HG03520 (cell line): ENCODE results near the gene ADCY10.
"Not testable (repeated sequence)": the region's sequence is repeated elsewhere in the genome, so short reads cannot be mapped to it uniquely, and the experiment has no call there.

Source experiments
- ATAC-seq: cut with Tn5 transposase; IDR thresholded peaks from one replicate; pipeline ENCODE4 v1.9.1; 2021; ENCODE audit warnings: mild to moderate bottlenecking, moderate library complexity; ENCODE audit not compliant: unreplicated experiment

ADCY10 gene

DNA sequence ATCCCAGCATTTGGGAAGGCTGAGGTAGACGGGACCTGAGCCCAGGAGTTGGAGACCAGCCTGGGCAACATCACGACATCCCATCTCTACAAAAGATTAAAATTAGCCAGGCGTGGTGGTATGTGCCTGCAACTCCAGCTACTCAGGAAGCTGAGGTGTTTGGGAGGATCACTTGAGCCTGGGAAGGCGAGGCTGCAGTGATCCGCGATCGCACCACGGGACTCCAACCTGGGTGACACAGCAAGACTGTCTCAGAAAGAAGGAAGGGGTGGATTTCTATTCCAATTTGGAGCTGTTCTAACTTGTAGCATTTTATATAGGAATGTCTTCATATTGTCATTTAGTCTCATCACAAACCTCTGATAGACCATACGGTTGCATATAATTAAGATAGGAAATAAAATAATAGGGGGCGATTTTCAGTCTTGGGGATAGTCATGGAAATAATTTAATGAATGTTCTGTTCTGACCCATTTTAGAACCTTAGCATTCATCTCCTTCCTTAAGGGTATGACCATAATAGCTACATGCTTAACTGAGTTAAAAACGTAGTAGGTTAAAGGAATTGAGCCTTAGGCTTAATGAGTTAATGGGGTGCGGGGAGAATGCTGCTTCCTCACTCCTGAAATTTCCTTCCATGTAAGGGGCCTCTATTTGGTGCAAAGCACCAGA is 93.1 kb downstream of the ADCY10 start:
- no peak for ATAC-seq

GRCh38 chr1:167819849-167820683 is 93.9 kb downstream of the ADCY10 start:
- ATAC-seq, result peak; percentile 43

DNA sequence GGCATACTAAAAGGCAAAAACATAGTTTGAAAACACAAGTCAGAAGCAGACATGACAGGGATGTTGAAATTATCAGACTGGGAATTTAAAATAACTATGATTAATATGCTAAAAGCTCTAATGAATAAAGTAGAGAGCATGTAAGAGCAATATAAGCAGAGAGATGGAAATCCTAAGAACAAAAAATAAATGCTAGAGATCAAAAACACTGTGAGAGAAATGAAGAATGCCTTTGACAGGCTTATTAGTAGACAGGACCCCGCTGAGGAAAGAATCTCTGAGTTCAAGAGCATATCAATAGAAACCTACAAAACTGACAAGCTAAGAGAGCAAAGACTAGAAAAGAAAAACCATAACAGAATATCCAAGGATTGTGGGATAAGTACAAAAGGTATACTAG is 98.3 kb downstream of the ADCY10 start:
- no peak for ATAC-seq

DNA sequence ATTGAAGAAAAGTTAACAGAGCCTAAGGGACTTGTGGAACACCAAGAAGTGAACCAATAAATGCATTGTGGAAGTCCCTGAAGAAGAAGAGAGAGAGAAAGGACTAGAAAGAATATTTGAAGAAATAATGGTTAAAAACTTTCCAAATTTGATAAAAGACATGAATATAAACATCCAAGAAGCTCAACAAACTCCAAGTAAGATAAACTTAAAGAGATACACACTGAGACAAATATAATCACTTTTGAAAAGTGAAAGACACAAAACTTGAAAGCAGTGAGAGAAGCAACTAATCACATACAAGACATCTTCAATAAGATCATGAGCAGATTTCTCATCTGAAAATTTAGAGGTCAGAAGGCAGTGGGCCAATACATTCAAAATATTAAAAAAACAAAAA is 101.0 kb downstream of the ADCY10 start:
- no peak for ATAC-seq

GRCh38 chr1:167808690-167809089 is 105.2 kb downstream of the ADCY10 start:
- no peak for ATAC-seq

DNA sequence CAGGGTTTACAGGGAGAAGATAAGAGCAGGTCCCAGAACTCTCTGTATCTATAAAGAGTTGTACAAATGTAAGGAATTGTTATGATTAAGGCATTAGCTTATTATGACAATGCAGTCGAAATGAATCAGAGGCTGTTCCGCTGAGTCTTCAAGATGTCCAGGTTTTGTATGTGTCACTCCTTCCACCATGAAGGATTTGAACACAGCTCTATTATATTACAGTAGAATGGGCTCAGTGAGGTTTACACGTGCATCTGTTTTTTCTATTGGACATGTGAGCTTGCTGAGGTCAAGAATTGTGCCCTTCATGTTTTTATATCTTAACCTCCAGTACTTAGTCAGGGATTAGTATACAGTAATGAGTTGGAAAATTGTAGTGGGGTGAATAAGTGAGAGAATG is 105.8 kb downstream of the ADCY10 start:
- no peak for ATAC-seq

DNA sequence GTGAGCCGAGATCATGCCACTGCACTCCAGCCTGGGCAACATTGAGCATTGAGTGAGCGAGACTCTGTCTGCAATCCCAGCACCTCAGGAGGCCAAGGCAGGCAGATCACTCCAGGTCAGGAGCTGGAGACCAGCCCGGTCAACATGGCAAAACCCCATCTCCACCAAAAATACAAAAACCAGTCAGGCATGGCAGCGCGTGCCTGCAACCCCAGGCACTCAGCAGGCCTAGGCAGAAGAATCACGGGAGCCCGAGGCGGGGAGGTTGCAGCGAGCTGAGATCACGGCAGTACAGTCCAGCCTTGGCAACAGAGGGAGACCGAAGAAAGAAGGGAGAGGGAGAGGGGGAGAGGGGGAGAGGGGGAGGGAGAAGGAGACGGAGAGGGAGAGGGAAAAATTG is 107.3 kb downstream of the ADCY10 start:
- not testable (repeated sequence) for ATAC-seq

GRCh38 chr1:167806235-167806634 is 107.7 kb downstream of the ADCY10 start:
- not testable (repeated sequence) for ATAC-seq

- ATAC-seq, result no peak
These were observed 108.8 kb downstream of the ADCY10 start for GRCh38 chr1:167805041-167805556.

DNA sequence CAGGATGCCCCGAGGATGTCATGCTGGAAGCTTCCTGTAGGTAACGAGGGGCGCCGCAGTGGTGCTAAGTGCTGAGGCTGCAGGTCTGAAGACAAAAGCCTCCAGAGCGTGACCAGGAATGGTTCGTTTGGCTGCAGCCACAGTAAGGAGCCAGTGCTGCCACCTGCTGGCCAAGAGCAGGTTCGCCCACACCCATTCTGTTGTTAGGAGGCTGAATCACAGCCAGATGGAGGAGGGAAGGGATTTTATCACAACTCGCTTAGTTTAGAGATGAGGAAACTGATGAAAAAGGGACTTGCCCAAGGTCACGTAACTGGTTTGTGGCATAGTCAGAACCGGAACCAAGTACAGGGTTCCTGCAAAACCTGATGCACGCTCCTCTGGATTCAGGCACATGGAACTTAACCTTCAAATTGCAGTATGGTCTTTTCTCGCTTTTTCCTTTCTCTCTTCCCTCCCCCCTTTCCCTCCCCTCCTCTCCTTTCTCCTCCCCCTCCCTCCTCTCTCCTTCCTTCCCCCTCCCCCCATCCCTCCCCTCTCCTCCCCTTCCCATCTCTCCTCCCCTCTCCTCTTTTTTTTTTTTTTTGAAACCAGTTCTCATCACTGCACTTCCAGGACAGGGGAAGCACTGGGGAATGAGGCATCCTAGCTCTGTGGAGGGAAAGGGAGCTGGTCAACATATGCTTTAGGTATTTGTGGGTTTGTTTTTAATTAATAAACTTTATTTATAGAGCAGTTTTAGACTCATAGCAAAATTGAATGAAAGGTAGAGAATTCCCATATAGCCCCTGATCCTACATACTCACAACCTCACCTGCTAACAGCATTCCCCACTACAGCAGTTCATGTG is 110.4 kb downstream of the ADCY10 start:
- peak; percentile 92 for ATAC-seq

DNA sequence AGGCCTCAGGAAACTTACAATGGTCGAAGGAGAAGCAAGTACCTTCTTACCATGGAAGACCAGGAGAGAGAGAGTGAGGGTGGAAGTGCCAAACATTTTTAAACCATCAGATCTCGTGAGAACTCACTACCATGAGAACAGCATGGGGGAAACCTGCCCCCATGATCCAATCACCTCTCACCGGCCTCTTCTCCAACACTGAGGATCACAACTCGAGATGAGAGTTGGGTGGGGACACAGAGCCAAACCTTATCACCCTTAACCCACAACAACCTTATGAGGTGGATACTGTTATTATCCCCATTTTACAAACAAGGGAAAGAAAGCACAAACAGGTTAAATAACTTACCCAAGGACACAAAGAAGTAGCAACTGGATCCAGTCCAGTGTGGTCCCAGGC is 111.7 kb downstream of the ADCY10 start:
- no peak for ATAC-seq

DNA sequence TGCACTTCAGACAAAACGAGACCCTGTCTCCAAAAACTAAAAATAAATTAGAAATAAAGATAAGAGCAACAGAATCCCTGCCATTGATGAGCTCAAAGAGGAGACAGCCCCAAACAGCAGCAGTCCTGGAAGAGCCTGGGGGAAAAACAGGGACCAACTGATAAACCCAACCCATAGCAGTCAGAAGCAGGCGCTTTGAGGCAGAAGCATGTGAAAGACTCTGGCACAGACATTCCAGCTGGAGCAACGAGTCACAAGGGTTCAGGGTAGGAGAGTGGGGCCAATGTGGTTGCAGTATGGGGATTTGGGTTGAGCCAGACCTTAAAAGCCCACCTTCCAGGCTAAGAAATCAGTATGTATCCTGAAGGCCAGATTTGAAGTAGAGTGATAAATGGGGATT is 113.7 kb downstream of the ADCY10 start:
- no peak for ATAC-seq

DNA sequence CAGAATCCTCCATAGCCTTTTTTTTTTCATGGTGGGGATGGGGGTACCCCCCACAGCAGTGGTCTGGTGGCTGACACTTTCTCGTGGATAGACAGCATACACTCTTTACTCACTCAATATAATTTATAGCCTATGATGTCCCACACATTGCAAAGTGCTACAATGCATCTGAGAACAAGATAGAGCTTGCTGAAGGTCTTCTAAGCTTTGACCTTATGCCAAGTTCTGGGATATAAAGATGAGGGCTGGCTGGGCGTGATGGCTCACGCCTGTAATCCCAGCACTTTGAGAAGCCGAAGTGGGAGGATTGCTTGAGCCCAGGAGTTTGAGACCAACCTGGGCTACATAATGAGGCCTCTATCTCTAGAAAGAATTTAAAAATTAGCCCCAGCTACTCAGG is 114.2 kb downstream of the ADCY10 start:
- ATAC-seq, result no peak

DNA sequence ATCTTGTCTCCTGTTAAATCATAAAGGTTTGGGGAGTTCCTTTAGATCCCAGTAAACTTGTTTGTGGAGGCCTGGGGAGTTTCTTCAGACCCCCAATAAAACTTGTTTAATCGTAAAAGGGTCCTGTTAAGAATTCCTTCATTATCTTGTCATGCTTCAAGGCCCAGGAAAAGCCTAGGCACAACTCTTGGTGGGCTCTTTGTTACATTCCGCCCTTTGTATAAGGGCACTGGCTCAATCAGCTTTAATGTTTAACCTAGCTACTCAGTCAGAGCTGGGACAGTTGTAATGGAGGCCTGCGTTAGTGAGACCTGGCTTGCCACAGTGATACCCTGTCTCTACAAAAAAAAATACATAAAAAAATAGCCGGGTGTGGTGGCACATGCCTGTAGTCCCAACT is 115.0 kb downstream of the ADCY10 start:
- no peak for ATAC-seq

- no peak for ATAC-seq
These were observed 116.9 kb downstream of the ADCY10 start for GRCh38 chr1:167797015-167797414.

DNA sequence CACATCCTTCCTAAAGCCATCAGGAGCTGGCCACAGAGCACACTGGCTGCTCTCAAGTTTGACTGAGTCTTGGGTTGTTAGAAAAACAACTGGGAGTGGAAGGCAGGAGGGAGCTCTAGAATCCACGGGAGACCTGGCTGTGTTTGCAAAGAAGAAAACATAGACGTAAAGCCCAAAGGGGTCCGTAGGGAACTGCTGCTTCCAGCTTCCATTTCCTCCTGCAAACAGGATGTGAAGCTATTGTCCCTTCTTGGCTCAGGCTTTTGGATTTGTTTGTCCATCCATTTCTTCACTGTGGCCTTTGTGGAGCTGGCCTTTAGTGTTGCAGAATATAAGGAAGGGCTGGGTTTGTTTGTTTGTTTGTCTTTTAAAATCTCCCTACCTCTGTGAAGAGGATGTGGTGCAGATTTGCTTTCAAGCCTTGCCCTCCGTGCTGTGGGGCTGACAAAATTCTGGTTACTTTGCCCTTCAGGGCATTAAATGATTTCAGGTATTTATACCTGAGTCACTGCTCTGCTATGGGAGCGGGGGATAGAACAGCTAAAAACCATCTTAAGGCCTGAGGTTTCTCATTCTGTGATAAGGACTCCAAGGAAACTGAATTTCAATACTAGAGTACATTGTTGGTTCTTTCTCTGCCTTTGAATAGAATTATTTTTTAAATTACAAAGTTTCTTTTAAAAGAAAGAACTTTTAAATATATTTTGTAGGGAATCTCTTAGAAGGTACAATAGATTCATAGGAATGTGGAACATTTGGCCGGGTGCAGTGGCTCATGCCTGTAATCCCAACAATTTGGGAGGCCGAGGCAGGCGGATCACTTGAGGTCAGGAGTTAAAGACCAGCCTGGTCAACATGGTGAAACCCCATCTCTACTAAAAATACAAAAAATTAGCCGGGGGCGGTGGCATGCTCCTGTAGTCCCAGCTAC is 117.9 kb downstream of the ADCY10 start:
- ATAC-seq, result no peak

DNA sequence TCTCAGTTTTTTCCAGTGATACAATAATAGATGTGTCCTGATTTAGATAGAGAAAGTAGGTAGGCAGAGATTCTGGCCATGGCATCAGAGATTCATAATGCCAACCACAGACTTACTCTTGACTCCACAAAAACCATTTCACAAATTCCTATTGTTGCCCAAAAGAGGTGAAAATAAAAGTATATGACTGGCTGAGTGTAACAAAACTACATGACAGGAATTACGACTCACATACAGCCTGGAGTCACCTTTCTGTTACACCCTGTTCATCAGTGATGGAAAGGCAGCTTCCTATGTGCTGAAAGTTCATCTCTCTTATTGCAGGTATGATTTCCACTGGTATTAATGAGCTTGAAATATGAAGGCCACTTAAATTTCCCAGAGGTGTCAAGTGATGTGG is 119.9 kb downstream of the ADCY10 start:
- no peak for ATAC-seq

GRCh38 chr1:167792188-167792565 is 121.8 kb downstream of the ADCY10 start:
- ATAC-seq, result no peak

DNA sequence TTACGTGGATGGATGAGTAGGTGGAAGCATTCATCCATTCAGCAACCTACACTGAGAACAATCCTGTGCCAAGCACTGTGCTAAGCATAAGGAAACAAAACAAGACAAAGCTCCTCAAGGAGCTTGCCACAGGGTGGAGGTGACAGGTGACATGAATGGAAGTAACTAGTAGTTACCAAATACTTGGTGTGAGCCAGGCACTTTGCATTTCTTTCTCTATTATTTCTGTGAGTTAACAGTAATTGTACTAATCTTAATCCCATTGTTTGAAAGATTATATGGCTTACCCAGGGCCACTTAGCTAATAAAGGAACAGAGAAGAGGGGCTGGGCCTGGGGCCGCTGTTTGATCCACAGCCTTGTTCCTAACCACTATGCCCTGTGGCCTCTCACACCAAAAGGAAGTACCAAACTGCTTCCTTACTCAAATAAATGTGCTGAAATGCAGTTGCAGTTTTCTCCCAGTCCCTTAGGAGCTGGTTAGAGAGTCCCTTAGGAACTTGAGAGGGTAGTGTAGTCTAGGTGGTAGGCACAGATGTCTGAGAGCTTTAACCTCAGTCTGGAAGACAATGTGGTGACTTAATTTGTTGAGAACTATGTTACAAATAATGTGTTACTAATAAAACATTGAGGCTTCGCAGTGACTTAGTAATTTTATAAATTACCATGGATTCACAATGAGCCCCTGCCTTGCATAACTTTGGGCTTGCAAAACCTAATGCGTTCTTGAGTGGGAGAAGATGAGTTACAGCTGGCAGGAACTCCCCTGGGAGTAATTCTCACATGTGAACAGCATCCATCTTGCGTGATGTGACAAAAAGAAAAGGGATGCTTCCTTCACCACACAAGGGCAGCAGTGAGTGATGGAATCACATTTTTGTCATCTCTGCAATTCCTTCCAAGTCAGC is 122.4 kb downstream of the ADCY10 start:
- no peak for ATAC-seq
